Activated CD4-positive, alpha-beta memory T cell treated with anti-CD3 and anti-CD28 coated beads, Interleukin-2, amount 10 ng/mL, durations not matched to agents 7 days and 5 days (primary cell): ENCODE results near the gene PCSK6. TPM values are rescaled to one million over a fixed set of nuclear protein-coding genes. Genes with fewer than 3 reads are reported as not detected.
A peak's percentile ranks its signal among the peaks of the same experiment; 100 is the strongest.

Experiments used
- CTCF ChIA-PET: fragments of 350-600 bp; sonication (Branson Sonifier 250); formaldehyde crosslinking; loops from one replicate; lab custom pipeline; 2021; ENCODE audit warnings: antibody characterized with exemption, inconsistent platforms; lab: Charles Lee
- POLR2A ChIA-PET: fragments of 350-600 bp; sonication (Branson Sonifier 250); formaldehyde crosslinking; loops from one replicate; lab custom pipeline; 2021; ENCODE audit warnings: antibody characterized with exemption; lab: Charles Lee
- DNase-seq: peaks from one replicate; pipeline ENCODE4 v3.0.0-alpha.2; 2020
- H3K27ac Mint-ChIP-seq: one replicate; pipeline ENCODE4 v1.8.0; 2021; ENCODE audit warnings: mild to moderate bottlenecking, mixed read lengths
- H3K27me3 Mint-ChIP-seq: one replicate; pipeline ENCODE4 v1.8.0; 2021; ENCODE audit warnings: mixed read lengths
- H3K36me3 Mint-ChIP-seq: one replicate; pipeline ENCODE4 v1.8.0; 2021; ENCODE audit warnings: low read depth, mixed read lengths
- H3K4me1 Mint-ChIP-seq: one replicate; pipeline ENCODE4 v1.8.0; 2021; ENCODE audit warnings: mixed read lengths
- H3K4me3 Mint-ChIP-seq: one replicate; pipeline ENCODE4 v1.8.0; 2021; ENCODE audit warnings: mild to moderate bottlenecking, mixed read lengths
- H3K9me3 Mint-ChIP-seq: one replicate; pipeline ENCODE4 v1.8.0; 2021; ENCODE audit warnings: mixed read lengths
- total RNA-seq, 2 experiments: library from RNA; stranded (reverse); gene quantifications; one replicate each; pipeline ENCODE4 v1.2.3, GENCODE V29; 2021

Gene PCSK6
- total RNA-seq, 2 experiments from 2014 or later, result 0.53 to 0.58 TPM

DNA sequence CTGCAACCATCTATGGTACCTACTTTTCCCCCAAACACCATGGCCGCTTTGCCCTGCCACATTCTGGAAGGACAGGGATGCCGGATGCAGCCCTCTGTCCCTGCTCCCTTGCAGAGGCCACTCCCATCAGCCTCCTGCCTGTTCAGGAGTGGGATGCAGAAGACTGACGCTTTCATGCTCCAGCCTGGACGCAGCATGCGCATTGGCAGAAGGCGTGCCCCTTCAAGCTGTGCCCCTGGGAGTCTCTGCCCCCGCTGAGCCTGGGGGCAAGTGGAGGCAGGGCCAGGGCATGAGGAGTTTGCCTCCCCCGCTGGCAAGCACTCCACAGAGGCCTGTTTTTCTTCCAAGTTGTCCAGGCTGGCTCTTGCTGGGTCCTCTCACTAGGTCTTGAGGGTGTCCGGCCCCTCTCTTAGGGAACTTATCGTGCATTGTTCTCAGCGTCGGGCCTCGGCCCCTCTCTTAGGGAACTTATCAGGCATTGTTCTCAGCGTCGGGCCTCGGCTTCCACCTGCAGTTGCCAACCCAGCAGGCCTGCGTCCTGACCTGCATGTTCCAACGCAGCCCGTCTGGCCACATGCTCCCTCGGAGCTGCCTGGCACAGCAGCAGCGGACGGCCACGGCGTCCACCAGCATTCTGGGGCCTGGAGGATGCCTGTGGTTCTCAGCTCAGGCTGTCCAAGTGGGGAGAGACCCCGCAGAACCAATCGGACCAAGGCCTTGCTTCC is 179.9 kb downstream of the PCSK6 start:
- CTCF ChIA-PET, result interaction anchor here (1.1 kb wide), 1 partner anchor 11 kb away, joined by 5 read pairs; no protein-coding TSS in a partner anchor
- DNase-seq, result peak; percentile 11
- Mint-ChIP-seq H3K4me1 (no peaks in the 10 kb centered on the region), H3K27me3 (no peaks in the 10 kb centered on the region), H3K4me3 (no peak overlapping the region), H3K27ac (no peak overlapping the region), H3K36me3 (no peaks in the 10 kb centered on the region), H3K9me3 (no peaks in the 10 kb centered on the region)
- POLR2A ChIA-PET, result no interaction called here

DNA sequence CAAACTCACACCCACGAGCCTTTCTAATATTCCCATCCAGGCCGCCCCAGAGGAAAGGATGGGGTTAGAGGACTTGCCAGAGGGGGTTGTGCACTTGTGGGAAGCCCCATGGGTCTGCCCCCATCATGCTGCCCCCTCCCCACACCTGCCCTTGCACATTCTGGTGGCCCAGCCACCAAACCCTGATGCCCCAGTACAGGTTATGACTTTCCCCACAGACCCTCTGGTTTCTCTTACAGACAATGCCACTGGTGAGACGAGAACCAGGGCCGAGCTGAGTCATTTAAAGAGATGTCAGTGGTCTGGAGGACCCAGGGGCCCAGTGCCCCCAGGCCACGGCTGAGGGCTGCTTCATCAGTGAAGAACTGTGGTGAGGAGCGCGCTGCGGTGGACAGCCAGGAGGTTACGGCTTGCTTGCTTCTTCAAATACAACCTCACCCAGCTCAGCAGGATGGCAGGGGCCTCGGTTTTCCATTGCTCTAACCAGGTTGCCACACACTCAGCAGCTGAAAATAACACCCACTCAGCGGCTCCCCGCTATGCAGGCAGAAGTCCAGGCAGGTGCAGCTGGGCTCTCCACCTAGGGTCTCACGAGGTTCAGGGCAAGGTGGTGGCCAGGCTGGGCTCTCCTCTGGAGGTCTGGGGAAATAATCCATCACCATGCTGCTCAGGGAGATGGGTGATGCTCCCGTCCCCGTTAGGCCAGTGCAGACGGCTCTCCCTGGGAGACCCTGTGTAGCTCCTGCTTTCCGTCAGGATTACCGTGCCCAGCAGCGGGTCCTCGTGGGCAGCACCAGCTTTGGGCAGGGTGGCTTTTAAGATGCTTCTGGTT is 180.7 kb downstream of the PCSK6 start:
- ChIA-PET POLR2A (interaction anchor here (2.3 kb wide), 1 partner anchor 14 kb away, joined by 9 read pairs; the partner anchor contains the start of gene SNRPA1), CTCF (interaction anchor here (1.3 kb wide), 1 partner anchor 11 kb away, joined by 3 read pairs; no protein-coding TSS in a partner anchor)
- Mint-ChIP-seq H3K9me3 (no peaks in the 10 kb centered on the region), H3K27me3 (no peaks in the 10 kb centered on the region), H3K4me3 (no peak overlapping the region), H3K4me1 (no peaks in the 10 kb centered on the region), H3K36me3 (no peaks in the 10 kb centered on the region), H3K27ac (no peak overlapping the region)
- DNase-seq, result peak; percentile 12

DNA sequence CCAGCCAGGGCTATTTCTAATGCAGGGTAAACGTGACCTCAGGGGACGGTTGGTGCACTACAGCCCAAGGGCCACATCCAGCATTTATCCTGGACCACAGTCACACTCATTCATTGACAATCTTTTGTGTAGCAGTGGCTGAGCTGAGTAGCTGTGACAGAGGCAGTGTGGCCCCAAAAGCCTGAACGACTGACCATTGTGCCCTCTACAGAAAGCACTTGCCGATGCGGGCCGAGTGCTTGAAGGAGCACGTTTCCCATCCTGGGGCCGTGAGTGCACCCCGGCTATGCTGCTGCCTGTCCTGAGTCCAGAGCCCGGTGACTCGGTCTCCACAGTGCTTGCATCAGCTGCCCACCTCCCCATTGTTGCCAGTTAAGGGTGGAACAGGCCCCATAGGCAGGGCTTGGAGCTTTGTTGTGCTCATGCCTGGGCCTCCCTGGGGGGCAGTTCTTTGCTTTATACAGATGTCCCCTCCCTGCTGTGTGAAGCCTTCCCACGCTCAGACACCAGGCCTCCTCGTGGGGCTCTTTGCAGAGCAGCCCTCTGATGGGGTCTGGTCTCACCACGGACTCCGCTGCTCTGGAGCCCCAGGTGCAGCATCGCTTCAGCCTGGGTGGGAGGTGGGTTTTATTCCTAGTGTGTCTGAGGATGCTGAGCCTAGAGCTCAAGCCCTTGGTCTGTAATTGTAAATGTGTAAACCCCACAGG is 181.5 kb downstream of the PCSK6 start:
- Mint-ChIP-seq H3K36me3 (no peaks in the 10 kb centered on the region), H3K27ac (no peak overlapping the region), H3K9me3 (no peaks in the 10 kb centered on the region), H3K4me3 (no peak overlapping the region), H3K27me3 (no peaks in the 10 kb centered on the region), H3K4me1 (no peaks in the 10 kb centered on the region)
- ChIA-PET POLR2A (interaction anchor here (2.3 kb wide), 1 partner anchor 13 kb away, joined by 9 read pairs; the partner anchor contains the start of gene SNRPA1), CTCF (interaction anchor here (1.3 to 1.8 kb wide), 2 partner anchors 11 to 12 kb away, joined by 3 to 5 read pairs; no protein-coding TSS in a partner anchor)
- DNase-seq, result no peak

DNA sequence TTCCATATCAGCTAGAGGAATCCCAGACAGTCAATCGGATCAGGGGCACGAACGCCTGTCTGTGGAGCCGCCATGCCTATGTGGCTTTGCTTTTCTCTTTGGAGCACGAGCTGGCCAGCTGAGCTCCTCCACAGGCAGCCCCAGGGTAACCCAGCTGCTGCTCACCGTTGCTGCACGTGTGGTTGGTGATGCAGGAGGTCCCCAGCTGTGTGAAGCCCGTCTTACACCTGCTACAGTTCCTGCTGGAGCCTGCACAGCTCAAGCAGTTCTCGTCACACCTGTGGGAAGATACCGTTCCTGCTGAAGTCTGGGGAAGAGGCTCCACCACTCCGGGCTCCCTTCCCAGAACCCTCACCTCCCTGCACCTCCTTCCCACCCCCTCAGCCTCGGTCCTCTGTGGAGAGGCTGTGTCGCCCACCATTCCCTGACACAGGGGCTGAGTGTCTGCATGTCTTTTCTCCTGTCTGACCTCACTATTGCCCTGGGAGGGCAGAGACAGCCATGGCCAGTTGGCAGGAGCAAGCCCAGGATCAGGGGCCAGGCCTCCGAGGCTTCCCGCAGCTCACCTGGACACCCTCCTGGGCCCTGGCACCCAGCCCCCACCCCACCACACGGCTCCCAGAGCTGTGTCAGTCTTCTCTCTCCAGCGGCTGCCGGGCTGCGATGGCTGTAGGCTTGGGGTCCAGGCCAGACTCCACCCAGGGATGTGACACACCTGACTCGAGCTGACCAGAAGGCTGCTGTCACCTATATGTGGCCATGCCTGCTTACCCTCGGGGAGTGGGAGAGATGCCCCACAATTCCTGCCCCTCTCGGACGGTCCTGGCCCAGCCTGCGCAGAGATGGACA is 182.2 kb downstream of the PCSK6 start:
- no peaks in the 10 kb centered on the region for H3K9me3 Mint-ChIP-seq
- no peak overlapping the region for H3K4me3 Mint-ChIP-seq
- H3K4me1 Mint-ChIP-seq, result no peaks in the 10 kb centered on the region
- no peak overlapping the region for H3K27ac Mint-ChIP-seq
- no peaks in the 10 kb centered on the region for H3K27me3 Mint-ChIP-seq
- no peaks in the 10 kb centered on the region for H3K36me3 Mint-ChIP-seq
- POLR2A ChIA-PET, result interaction anchor here (1.0 to 2.3 kb wide), 3 partner anchors 12 to 14 kb away, joined by 3 to 9 read pairs (median 5); partner anchors contain the start of gene SNRPA1
- peak; percentile 11 for DNase-seq
- CTCF ChIA-PET, result interaction anchor here (0.8 to 1.8 kb wide), 4 partner anchors 9 to 18 kb away, joined by 3 to 5 read pairs (median 4); no protein-coding TSS in a partner anchor

DNA sequence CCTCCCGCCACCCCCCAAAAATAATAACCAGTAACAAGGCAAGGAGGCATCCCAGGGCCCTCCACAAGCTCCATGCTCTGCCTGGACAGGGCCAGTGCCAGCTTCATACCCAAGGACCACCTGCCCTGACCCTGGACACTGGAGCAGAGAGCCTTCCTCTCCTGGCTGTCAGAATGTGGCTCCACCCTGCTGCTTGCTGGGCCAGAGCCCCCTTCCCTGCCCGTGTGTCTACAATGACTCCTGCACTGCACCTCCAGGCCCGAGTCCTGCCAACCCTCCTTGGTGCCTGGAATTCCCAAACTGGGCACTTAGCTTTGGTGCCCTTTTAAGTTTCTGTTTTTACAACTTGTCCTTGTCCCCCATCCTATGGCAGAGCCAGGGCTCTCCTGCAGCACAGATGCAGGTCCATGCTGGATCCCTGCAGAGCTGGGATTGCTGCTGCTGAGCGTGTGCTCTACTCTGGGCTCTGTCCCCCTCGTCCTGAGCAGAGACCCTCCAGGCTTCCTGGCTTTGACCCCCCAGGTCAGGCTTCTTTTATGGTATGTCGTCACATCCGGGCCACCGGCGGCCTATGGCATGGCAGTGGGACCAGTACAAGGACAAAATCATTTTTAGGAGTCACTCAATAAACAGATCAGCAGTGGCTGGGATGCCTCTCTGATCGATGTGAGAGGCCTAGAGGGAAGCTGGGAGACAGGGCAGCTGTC is 183.0 kb downstream of the PCSK6 start:
- ChIA-PET POLR2A (interaction anchor here (1.0 to 1.3 kb wide), 2 partner anchors 13 to 14 kb away, joined by 3 to 5 read pairs; no protein-coding TSS in a partner anchor), CTCF (interaction anchor here (0.8 to 1.8 kb wide), 4 partner anchors 9 to 17 kb away, joined by 3 to 5 read pairs (median 4); no protein-coding TSS in a partner anchor)
- no peaks in the 10 kb centered on the region for H3K4me1 Mint-ChIP-seq

DNA sequence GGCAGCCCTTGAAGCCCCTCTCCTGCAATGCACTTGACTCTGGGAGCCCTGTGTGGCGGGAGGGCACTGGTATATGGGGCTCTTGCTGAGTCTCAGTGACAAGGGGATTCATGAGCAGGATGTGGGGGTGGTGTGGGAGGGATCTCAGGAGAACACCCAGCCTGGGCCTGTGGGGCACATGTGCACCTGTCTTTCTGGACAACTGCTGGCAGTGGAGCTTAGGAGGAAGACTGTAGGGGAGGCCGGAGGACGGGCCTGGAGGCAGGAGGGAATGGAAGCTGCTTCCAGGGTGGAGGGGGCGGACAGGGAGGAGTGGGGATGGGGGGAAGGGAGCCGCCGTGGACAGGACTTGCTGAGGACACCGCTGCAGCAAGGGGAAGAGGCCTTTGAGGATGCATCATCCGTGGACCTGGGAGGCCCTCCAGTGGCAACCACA is 183.7 kb downstream of the PCSK6 start:
- CTCF ChIA-PET, result interaction anchor here (1.3 to 4.9 kb wide), 2 partner anchors 15 to 17 kb away, joined by 3 to 26 read pairs; no protein-coding TSS in a partner anchor
- no peak for DNase-seq
- POLR2A ChIA-PET, result interaction anchor here (1.3 kb wide), 1 partner anchor 15 kb away, joined by 5 read pairs; no protein-coding TSS in a partner anchor
- Mint-ChIP-seq H3K4me1 (no peaks in the 10 kb centered on the region), H3K27ac (no peak overlapping the region), H3K9me3 (no peaks in the 10 kb centered on the region), H3K36me3 (no peaks in the 10 kb centered on the region), H3K4me3 (no peak overlapping the region), H3K27me3 (no peaks in the 10 kb centered on the region)

More for the DNA sequence above, 183.0 kb downstream of the PCSK6 start:
- Mint-ChIP-seq H3K27ac (no peak overlapping the region), H3K9me3 (no peaks in the 10 kb centered on the region), H3K27me3 (no peaks in the 10 kb centered on the region), H3K4me3 (no peak overlapping the region), H3K36me3 (no peaks in the 10 kb centered on the region)
- no peak for DNase-seq

DNA sequence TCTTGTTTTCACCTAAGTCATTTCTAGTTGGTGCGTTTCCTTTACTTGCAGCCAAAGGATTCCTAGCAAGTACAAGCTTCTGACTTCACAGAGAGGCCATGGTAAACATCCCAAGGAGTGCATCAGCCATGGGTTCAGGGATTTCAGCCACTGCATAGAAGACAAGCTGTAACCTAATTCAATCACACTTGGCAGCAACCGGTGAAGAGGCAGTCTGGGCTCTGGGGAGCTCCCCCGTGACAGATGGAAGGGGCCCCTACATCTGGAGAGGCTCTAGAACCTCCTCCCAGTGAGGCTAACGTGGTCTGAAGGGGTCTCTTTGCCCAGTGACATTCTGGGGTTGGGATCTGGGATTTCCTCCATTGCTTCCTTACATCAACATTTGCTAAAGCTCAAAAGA is 186.1 kb downstream of the PCSK6 start:
- Mint-ChIP-seq H3K27ac (no peak overlapping the region), H3K4me1 (no peaks in the 10 kb centered on the region), H3K9me3 (no peaks in the 10 kb centered on the region), H3K27me3 (no peaks in the 10 kb centered on the region), H3K4me3 (no peak overlapping the region), H3K36me3 (no peaks in the 10 kb centered on the region)
- DNase-seq, result no peak
- ChIA-PET POLR2A (interaction anchor here (0.8 to 3.4 kb wide), 3 partner anchors 9 to 30 kb away, joined by 3 to 11 read pairs (median 6); partner anchors contain the start of gene SNRPA1), CTCF (interaction anchor here (0.6 to 4.9 kb wide), 4 partner anchors 17 to 338 kb away, joined by 3 to 35 read pairs (median 14); no protein-coding TSS in a partner anchor)

DNA sequence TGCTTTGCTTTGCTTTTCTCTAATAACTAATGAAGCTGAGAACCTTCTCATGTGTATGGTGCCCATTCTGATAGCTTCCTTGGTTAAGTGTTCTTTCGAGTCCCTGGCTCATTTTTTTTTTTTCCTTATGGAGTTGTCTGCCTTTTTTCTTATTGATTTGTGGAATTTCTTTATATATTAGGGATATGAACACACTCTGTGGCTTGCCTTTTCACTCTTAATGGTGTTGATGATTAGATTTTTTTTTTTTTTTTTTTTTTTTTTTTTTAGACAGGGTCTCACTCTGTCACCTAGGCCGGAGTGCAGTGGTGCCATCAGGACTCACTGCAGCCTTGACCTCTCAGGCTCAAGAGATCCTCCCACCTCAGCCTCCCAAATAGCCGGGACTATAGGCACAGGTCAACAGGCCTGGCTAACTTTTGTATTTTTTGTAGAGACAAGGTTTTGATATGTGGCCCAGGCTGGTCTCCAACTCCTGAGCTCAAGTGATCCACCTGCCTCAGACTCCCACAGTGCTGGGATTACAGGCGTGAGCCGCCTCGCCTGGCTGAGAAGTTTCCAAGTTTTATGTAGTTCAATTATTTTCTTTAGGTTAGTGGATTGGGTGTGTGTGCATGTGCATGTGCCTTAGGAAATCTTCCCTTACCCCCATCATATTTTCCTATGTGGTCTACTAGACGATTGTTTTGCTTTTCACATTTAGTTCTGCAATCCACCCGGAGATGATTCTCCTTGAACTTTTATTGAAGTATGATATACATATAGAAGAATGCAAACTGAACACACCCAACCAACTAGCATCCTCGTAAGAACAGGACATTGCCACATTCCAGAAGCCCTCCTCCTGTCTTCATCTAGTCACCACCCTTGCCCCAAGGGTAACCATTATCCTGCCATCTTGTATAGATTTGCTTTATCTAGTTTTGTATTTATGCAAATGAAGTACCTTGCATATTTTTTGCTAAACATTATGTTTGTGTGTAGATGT is 192.8 kb downstream of the PCSK6 start:
- CTCF ChIA-PET, result interaction anchor here (0.7 to 4.7 kb wide), 7 partner anchors 8 to 345 kb away, joined by 3 to 48 read pairs (median 18); no protein-coding TSS in a partner anchor
- no peak for DNase-seq
- H3K9me3 Mint-ChIP-seq, result no peaks in the 10 kb centered on the region
- no peaks in the 10 kb centered on the region for H3K27me3 Mint-ChIP-seq
- H3K36me3 Mint-ChIP-seq, result peaks cover 22% of the 10 kb centered on the region
- H3K4me1 Mint-ChIP-seq, result peaks cover 29% of the 10 kb centered on the region
- POLR2A ChIA-PET, result interaction anchor here (0.6 to 4.5 kb wide), 10 partner anchors 11 to 694 kb away, joined by 3 to 46 read pairs (median 22); partner anchors contain the start of gene TM2D3
- peak overlapping the region; percentile 87 for H3K4me3 Mint-ChIP-seq
- H3K27ac Mint-ChIP-seq, result no peak overlapping the region

DNA sequence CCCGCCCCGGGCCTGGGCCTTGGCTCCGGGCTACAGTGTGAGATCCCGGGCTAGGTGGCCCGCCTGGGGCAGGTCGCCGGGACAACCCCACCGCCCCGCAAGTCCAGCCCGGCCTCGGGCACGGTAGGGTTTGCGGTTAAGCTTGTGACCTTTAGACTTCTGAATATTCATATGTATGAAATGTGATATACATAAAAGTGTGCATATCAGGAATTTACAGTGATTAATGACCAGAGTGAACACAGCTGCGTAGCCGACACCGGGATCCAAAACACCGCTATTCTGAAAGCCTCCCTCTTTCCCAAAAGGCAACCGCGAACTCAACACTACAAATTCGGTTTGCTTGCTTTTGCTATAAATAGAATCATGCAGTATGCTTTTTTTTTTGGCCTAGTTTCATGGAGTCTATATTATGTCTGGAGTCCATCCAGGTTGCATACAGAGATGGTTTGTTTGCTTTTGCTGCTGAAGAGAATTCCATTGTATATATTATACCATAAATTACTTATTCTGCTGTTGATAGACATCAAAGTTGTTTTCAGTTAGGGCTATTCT is 193.8 kb downstream of the PCSK6 start:
- CTCF ChIA-PET, result interaction anchor here (0.7 to 4.7 kb wide), 8 partner anchors 25 to 428 kb away, joined by 3 to 48 read pairs (median 5); partner anchors contain the start of genes CHSY1, TARS3 and TM2D3
- POLR2A ChIA-PET, result interaction anchor here (0.6 to 4.5 kb wide), 27 partner anchors 8 to 699 kb away, joined by 3 to 54 read pairs (median 5); partner anchors contain the start of genes ASB7, LINS1, TARS3 and TM2D3
- peak overlapping the region; percentile 87 for H3K4me3 Mint-ChIP-seq

More for the DNA sequence above, 193.8 kb downstream of the PCSK6 start:
- Mint-ChIP-seq H3K27me3 (no peaks in the 10 kb centered on the region), H3K9me3 (no peaks in the 10 kb centered on the region), H3K4me1 (peaks cover 34% of the 10 kb centered on the region), H3K36me3 (peaks cover 25% of the 10 kb centered on the region), H3K27ac (peak overlapping the region; percentile 91)
- no peak for DNase-seq
